ENCODE measurements around the gene NOS1AP.

NOS1AP gene

DNA sequence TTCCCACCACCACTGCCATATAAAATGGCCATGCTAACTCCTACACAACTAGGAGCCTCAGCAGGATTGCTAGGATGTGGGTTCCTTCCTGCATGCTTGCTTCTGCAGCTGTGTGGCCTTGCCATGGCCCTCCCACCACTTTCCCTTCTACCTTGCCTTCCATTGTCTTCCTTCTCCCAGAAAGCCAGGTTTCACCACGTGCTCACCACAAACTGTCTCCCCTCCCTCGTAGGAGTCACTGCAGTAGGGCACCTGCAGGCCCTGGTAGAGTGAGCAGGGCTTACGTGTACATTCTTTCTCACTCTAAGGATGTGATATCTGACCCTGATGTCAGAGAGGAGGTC, 315.8 kb downstream of the NOS1AP start:
- DNase-seq (ENCODE audit: extremely low spot score) = no peak
- CTCF ChIA-PET = no interaction called here

DNA sequence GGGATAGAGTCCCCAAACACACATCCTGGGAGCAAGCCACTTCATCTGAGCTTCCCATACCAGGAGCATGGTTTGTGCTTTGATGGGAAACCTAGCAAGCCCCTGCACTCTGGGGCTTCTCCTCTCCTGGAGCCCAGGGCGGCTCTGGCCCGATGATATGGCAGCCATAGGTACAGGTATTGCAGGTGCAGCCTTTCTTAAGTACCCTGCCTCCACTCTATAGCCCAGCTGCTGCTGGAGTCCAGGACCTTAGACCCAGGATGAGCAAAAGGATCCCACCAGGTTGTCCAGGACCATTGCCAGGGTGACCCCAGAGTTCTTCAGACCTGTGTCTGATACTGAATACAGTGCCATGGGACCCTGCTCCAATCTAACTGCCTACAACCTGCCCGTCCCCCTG, 316.2 kb downstream of the NOS1AP start:
- no peak for DNase-seq (ENCODE audit: extremely low spot score)
- TF ChIP-seq FOXK2 (IDR thresholded peaks at IDR 0.05) = no peak
- POLR2A ChIA-PET = no interaction called here
- CTCF ChIA-PET = no interaction called here

More for the DNA sequence above, 315.8 kb downstream of the NOS1AP start:
- POLR2A ChIA-PET = no interaction called here
- TF ChIP-seq TARDBP (IDR thresholded peaks at IDR 0.05) (no peak), SUZ12 (IDR thresholded peaks at IDR 0.05) (no peak), LEF1 (IDR thresholded peaks at IDR 0.05; ENCODE audit: borderline replicate concordance) (no peak), NFRKB (IDR thresholded peaks at IDR 0.05) (no peak), PKNOX1 (IDR thresholded peaks at IDR 0.05) (no peak), SP1 (IDR thresholded peaks at IDR 0.05) (no peak), CTBP1 (IDR thresholded peaks at IDR 0.05; ENCODE audit: borderline replicate concordance) (no peak), FOXA1 (IDR thresholded peaks at IDR 0.05) (no peak), ZNF384 (IDR thresholded peaks at IDR 0.05) (no peak), HDGF (IDR thresholded peaks at IDR 0.05; ENCODE audit: borderline replicate concordance) (no peak), FOXM1 (IDR thresholded peaks at IDR 0.05; ENCODE audit: borderline replicate concordance) (no peak), ARNT (IDR thresholded peaks at IDR 0.05) (no peak), BHLHE40 (IDR thresholded peaks at IDR 0.05; ENCODE audit: borderline replicate concordance) (no peak), L3MBTL2 (conservative IDR thresholded peaks at IDR 0.05) (no peak), FOXK2 (IDR thresholded peaks at IDR 0.05) (no peak), ELF4 (IDR thresholded peaks at IDR 0.05) (no peak)

DNA sequence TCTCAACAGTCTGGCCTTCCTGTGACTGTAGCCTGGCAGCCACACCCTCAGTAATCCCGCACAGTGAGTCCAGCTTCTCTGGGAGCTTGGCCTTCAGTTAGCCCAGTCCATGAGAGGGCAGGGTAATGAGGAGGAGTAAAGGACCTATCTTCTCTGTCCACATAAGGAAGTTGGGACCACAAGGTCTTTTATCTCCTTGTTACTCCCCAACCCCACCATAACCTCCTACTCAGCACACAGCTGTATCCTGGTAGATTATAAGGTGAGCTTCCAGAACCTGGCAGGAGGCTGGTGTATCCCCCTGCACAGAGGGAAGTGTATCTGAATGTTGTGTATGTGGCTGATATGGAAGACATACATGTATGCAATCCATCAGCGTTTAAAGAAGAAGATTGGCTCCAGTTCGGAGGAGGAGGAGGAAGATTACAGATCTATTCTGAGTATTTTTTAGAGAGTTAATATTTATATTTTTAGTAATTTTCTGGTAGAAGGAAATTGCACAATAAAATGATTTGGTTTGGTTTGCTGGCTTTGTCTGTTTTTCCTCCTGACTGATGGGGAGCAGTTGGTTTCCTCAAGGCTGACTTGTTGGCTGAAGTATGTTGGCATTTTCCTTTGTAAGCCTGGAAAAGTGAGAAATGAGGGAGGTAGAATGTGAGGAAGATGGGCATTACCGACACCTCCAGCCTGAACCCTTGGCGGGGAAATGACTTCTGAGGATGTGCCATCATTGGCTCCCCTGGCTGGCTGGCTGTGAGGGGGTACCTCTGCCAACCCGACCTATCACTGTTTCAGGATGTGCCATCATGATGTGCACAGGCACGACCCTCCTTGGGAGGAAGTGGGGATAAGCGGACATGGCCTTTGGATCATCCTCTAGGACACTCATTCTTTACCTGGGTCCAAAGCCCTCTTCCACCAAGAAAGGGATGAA, 317.1 kb downstream of the NOS1AP start:
- no peak for TF ChIP-seq BHLHE40 (IDR thresholded peaks at IDR 0.05; ENCODE audit: borderline replicate concordance)
- TF ChIP-seq LEF1 (IDR thresholded peaks at IDR 0.05; ENCODE audit: borderline replicate concordance) = no peak
- TF ChIP-seq HDGF (IDR thresholded peaks at IDR 0.05; ENCODE audit: borderline replicate concordance) = no peak
- TF ChIP-seq PKNOX1 (IDR thresholded peaks at IDR 0.05) = no peak
- TF ChIP-seq NFRKB (IDR thresholded peaks at IDR 0.05) = no peak
- TF ChIP-seq ELF4 (IDR thresholded peaks at IDR 0.05) = no peak
- TF ChIP-seq TARDBP (IDR thresholded peaks at IDR 0.05) = no peak
- TF ChIP-seq ZNF384 (IDR thresholded peaks at IDR 0.05) = no peak
- TF ChIP-seq FOXA1 (IDR thresholded peaks at IDR 0.05) = no peak
- no peak for TF ChIP-seq CTBP1 (IDR thresholded peaks at IDR 0.05; ENCODE audit: borderline replicate concordance)
- TF ChIP-seq FOXK2 (IDR thresholded peaks at IDR 0.05) = no peak
- no peak for TF ChIP-seq L3MBTL2 (conservative IDR thresholded peaks at IDR 0.05)
- TF ChIP-seq FOXM1 (IDR thresholded peaks at IDR 0.05; ENCODE audit: borderline replicate concordance) = no peak
- TF ChIP-seq SUZ12 (IDR thresholded peaks at IDR 0.05) = no peak
- TF ChIP-seq SP1 (IDR thresholded peaks at IDR 0.05) = no peak
- TF ChIP-seq ARNT (IDR thresholded peaks at IDR 0.05) = no peak
- no peak for DNase-seq (ENCODE audit: extremely low spot score)
- POLR2A ChIA-PET = no interaction called here
- CTCF ChIA-PET = no interaction called here

- POLR2A ChIA-PET = no interaction called here
- CTCF ChIA-PET = no interaction called here
- TF ChIP-seq LEF1 (IDR thresholded peaks at IDR 0.05; ENCODE audit: borderline replicate concordance) = no peak
- TF ChIP-seq ARNT (IDR thresholded peaks at IDR 0.05) = no peak
- TF ChIP-seq PKNOX1 (IDR thresholded peaks at IDR 0.05) = no peak
- no peak for TF ChIP-seq BHLHE40 (IDR thresholded peaks at IDR 0.05; ENCODE audit: borderline replicate concordance)
- TF ChIP-seq FOXK2 (IDR thresholded peaks at IDR 0.05) = no peak
- no peak for TF ChIP-seq SUZ12 (IDR thresholded peaks at IDR 0.05)
- no peak for DNase-seq (ENCODE audit: extremely low spot score)
Measured at GRCh38 chr1:162387226-162388082, 318.0 kb downstream of the NOS1AP start.

DNA sequence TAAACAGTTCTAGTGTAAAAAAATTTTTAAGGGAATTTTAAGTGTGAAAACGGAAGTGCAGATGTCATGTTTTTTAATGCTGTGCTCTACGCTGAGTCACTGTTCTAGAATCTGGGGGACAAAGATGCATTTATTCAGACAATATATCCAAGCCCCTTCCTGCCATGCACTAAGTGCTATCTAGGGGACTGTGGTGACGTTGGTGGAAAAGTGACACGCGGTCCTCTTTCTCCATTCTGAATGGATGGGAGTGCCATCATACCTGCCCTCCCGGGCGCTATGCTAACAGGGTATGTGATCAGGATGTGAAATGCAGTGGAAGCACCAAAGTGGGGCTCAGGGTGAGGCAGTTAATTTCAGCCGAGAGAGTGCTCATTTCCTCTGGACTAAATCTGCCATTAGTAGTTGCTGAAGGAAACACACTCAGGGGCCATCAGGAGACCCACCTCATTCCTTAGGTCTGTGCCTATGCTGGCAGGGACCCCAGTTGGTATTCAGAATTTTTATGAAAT, 318.6 kb downstream of the NOS1AP start:
- CTCF ChIA-PET = no interaction called here
- no peak for DNase-seq (ENCODE audit: extremely low spot score)
- TF ChIP-seq BHLHE40 (IDR thresholded peaks at IDR 0.05; ENCODE audit: borderline replicate concordance) (no peak), ZNF384 (IDR thresholded peaks at IDR 0.05) (no peak), L3MBTL2 (conservative IDR thresholded peaks at IDR 0.05) (no peak), SUZ12 (IDR thresholded peaks at IDR 0.05) (no peak), FOXK2 (IDR thresholded peaks at IDR 0.05) (no peak), SP1 (IDR thresholded peaks at IDR 0.05) (no peak), FOXA1 (IDR thresholded peaks at IDR 0.05) (no peak), PKNOX1 (IDR thresholded peaks at IDR 0.05) (no peak), ELF4 (IDR thresholded peaks at IDR 0.05) (no peak), ARNT (IDR thresholded peaks at IDR 0.05) (no peak)
- POLR2A ChIA-PET = no interaction called here
